ENCODE data around the gene ITFG1.

The ITFG1 gene

DNA sequence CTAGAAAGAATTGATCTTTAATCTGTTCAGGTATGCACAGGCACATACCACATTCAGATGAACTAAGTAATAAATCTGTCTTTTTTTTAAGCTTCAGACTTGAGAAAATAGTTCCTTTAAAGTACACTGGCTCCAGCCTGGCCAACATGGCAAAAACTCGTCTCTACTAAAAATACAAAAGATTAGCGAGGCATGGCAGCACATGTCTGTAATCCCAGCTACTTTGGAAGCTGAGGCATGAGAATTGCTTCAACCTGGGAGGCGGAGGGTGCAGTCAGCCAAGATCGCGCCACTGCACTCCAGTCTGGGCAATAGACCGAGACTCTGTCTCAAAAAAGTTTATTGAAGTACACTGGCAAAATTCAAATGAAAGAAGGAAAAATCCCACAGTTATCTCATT lies 206.1 kb downstream of the ITFG1 start:
- Histone ChIP-seq H3K27me3 (ENCODE audit: insufficient read depth, low read length, poor library complexity, severe bottlenecking) (no peaks in the 10 kb centered on the region), H3K4me1 (ENCODE audit: insufficient read depth, low read length, poor library complexity, severe bottlenecking) (no peaks in the 10 kb centered on the region), H3K4me2 (ENCODE audit: low read depth, low read length, poor library complexity, severe bottlenecking) (no peak overlapping the region), H3F3A (ENCODE audit: low read depth) (no peaks in the 10 kb centered on the region), H3K79me2 (ENCODE audit: insufficient read depth, low read length) (no peaks in the 10 kb centered on the region), H4K20me1 (ENCODE audit: insufficient read depth, low read length, poor library complexity, severe bottlenecking) (no peaks in the 10 kb centered on the region), H3K9me3 (ENCODE audit: insufficient read depth, low read depth, low read length) (no peaks in the 10 kb centered on the region), H3K4me3 (ENCODE audit: low read length, poor library complexity, severe bottlenecking) (no peak overlapping the region), H3K9me2 (replicated peaks; ENCODE audit: low read depth, low read length) (no peaks in the 10 kb centered on the region), H3K36me3 (ENCODE audit: insufficient read depth, low read length) (peaks cover 23% of the 10 kb centered on the region), H2AFZ (ENCODE audit: low read length) (no peak overlapping the region), H3K9ac (ENCODE audit: low read depth, low read length, poor library complexity, severe bottlenecking) (no peak overlapping the region)
- TF ChIP-seq EZH2phosphoT487 (IDR thresholded peaks at IDR 0.05; ENCODE audit: borderline replicate concordance): no peak
- TF ChIP-seq, protein P1, sequence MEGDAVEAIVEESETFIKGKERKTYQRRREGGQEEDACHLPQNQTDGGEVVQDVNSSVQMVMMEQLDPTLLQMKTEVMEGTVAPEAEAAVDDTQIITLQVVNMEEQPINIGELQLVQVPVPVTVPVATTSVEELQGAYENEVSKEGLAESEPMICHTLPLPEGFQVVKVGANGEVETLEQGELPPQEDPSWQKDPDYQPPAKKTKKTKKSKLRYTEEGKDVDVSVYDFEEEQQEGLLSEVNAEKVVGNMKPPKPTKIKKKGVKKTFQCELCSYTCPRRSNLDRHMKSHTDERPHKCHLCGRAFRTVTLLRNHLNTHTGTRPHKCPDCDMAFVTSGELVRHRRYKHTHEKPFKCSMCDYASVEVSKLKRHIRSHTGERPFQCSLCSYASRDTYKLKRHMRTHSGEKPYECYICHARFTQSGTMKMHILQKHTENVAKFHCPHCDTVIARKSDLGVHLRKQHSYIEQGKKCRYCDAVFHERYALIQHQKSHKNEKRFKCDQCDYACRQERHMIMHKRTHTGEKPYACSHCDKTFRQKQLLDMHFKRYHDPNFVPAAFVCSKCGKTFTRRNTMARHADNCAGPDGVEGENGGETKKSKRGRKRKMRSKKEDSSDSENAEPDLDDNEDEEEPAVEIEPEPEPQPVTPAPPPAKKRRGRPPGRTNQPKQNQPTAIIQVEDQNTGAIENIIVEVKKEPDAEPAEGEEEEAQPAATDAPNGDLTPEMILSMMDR (conservative IDR thresholded peaks at IDR 0.05; ENCODE audit: low read length): no peak

- Histone ChIP-seq H3K4me2 (ENCODE audit: low read depth, low read length, poor library complexity, severe bottlenecking) (no peak overlapping the region), H3K9ac (ENCODE audit: low read depth, low read length, poor library complexity, severe bottlenecking) (no peak overlapping the region), H3K9me3 (ENCODE audit: insufficient read depth, low read depth, low read length) (no peaks in the 10 kb centered on the region), H4K20me1 (ENCODE audit: insufficient read depth, low read length, poor library complexity, severe bottlenecking) (no peaks in the 10 kb centered on the region), H3K4me1 (ENCODE audit: insufficient read depth, low read length, poor library complexity, severe bottlenecking) (no peaks in the 10 kb centered on the region), H2AFZ (ENCODE audit: low read length) (no peak overlapping the region), H3K79me2 (ENCODE audit: insufficient read depth, low read length) (no peaks in the 10 kb centered on the region), H3K36me3 (ENCODE audit: insufficient read depth, low read length) (no peaks in the 10 kb centered on the region), H3K4me3 (ENCODE audit: low read length, poor library complexity, severe bottlenecking) (no peak overlapping the region), H3K27me3 (ENCODE audit: insufficient read depth, low read length, poor library complexity, severe bottlenecking) (no peaks in the 10 kb centered on the region), H3F3A (ENCODE audit: low read depth) (no peaks in the 10 kb centered on the region), H3K9me2 (replicated peaks; ENCODE audit: low read depth, low read length) (no peaks in the 10 kb centered on the region)
- TF ChIP-seq EZH2phosphoT487 (IDR thresholded peaks at IDR 0.05; ENCODE audit: borderline replicate concordance): no peak
- TF ChIP-seq, protein P1 (conservative IDR thresholded peaks at IDR 0.05; ENCODE audit: low read length): no peak
Observed at GRCh38 chr16:47250983-47251382, 209.9 kb downstream of the ITFG1 start.

DNA sequence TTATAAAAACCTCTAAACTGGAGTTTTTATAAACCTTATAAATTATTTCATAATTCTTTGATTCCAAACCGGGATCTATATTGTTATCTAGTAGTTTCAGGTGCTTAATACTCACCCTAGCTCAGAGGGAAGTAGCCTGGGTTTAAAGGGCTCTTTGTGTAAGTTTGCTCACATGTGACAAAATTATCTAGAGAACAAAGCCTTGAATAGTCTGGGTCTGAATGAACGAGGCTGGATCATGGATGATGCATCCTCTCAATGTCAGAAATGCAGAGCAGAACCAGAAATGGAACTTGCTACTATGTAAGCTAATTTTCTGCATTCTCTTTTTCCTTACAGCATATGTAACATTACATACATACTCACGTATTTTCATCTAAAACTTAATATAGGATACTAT lies 213.2 kb downstream of the ITFG1 start:
- Histone ChIP-seq H3K4me3 (ENCODE audit: low read length, poor library complexity, severe bottlenecking) (no peak overlapping the region), H3K36me3 (ENCODE audit: insufficient read depth, low read length) (no peaks in the 10 kb centered on the region), H3K27me3 (ENCODE audit: insufficient read depth, low read length, poor library complexity, severe bottlenecking) (no peaks in the 10 kb centered on the region), H4K20me1 (ENCODE audit: insufficient read depth, low read length, poor library complexity, severe bottlenecking) (no peaks in the 10 kb centered on the region), H3K9ac (ENCODE audit: low read depth, low read length, poor library complexity, severe bottlenecking) (no peak overlapping the region), H3K9me2 (replicated peaks; ENCODE audit: low read depth, low read length) (no peaks in the 10 kb centered on the region), H2AFZ (ENCODE audit: low read length) (no peak overlapping the region), H3K9me3 (ENCODE audit: insufficient read depth, low read depth, low read length) (no peaks in the 10 kb centered on the region), H3K4me2 (ENCODE audit: low read depth, low read length, poor library complexity, severe bottlenecking) (no peak overlapping the region), H3F3A (ENCODE audit: low read depth) (no peaks in the 10 kb centered on the region), H3K4me1 (ENCODE audit: insufficient read depth, low read length, poor library complexity, severe bottlenecking) (no peaks in the 10 kb centered on the region), H3K79me2 (ENCODE audit: insufficient read depth, low read length) (no peaks in the 10 kb centered on the region)
- TF ChIP-seq, protein P1 (conservative IDR thresholded peaks at IDR 0.05; ENCODE audit: low read length): no peak
- TF ChIP-seq EZH2phosphoT487 (IDR thresholded peaks at IDR 0.05; ENCODE audit: borderline replicate concordance): no peak

Data from Loucy (cell line).